ENCODE data around the gene OAT.

The OAT gene

DNA sequence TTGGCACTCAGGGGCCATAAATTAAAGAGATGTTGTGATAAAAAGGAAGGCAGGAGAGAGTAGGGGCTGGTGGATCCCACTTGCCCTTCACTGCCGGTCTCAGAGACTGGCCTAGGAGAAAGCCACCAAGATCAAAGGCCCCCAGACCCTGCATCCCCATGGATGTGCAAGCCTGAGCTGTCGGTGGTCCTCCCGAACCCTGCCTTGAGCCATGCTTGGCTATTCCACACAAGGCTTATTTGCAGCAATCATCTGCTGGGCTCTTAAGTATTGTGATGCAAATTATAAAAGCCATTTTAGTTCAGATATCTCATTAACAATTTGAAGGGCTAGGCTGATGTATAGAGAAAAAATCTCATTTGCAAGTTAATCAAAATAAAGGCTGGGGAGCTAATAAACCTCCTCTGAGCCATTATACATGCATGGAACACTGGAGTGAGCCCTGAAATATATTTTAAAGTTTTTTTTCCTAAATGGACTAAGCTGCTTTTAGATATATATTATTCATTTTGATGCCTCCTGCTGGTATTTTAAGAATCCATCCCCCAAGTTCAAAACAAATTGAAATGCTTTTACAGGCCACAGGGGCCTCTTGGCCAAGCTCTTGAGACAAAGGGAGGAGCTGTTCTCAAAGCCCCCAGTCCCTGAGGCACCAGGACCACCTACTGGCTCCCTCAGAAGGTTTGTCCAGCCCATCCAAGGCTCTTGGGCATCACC, 28.1 kb downstream of the OAT start:
- TF ChIP-seq EZH2 (IDR thresholded peaks at IDR 0.05; ENCODE audit: borderline replicate concordance, low read depth, low read length, severe bottlenecking), result no peak
- TF ChIP-seq, protein P1, sequence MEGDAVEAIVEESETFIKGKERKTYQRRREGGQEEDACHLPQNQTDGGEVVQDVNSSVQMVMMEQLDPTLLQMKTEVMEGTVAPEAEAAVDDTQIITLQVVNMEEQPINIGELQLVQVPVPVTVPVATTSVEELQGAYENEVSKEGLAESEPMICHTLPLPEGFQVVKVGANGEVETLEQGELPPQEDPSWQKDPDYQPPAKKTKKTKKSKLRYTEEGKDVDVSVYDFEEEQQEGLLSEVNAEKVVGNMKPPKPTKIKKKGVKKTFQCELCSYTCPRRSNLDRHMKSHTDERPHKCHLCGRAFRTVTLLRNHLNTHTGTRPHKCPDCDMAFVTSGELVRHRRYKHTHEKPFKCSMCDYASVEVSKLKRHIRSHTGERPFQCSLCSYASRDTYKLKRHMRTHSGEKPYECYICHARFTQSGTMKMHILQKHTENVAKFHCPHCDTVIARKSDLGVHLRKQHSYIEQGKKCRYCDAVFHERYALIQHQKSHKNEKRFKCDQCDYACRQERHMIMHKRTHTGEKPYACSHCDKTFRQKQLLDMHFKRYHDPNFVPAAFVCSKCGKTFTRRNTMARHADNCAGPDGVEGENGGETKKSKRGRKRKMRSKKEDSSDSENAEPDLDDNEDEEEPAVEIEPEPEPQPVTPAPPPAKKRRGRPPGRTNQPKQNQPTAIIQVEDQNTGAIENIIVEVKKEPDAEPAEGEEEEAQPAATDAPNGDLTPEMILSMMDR (IDR thresholded peaks at IDR 0.05; ENCODE audit: borderline replicate concordance, extremely low read depth, low read length, poor library complexity, severe bottlenecking), result no peak
- no peak overlapping the region for H3K4me3 ChIP-seq (ENCODE audit: low read depth in 1 of 2, low read length in 2 of 2)
- DNase-seq (no peak), ATAC-seq (ENCODE audit: insufficient read depth, low read depth) (no peak)
- H3K9ac ChIP-seq (ENCODE audit: low read depth, low read length), result no peak overlapping the region
- no peak overlapping the region for H2AFZ ChIP-seq (ENCODE audit: low read depth, low read length)
- no peaks in the 10 kb centered on the region for H3K79me2 ChIP-seq (ENCODE audit: insufficient read depth, low read length)
- H3K36me3 ChIP-seq (ENCODE audit: insufficient read depth, low read length), result no peaks in the 10 kb centered on the region
- H3K27ac ChIP-seq (ENCODE audit: low read length), result no peak overlapping the region
- no peaks in the 10 kb centered on the region for H4K20me1 ChIP-seq (ENCODE audit: insufficient read depth, low read length)
- peaks cover 10% of the 10 kb centered on the region for H3K9me3 ChIP-seq (ENCODE audit: insufficient read depth, low read length, severe bottlenecking)
- no peak overlapping the region for H3K4me2 ChIP-seq (ENCODE audit: insufficient read depth, low read length)
- H3K27me3 ChIP-seq (ENCODE audit: insufficient read depth, low read length, poor library complexity), result no peaks in the 10 kb centered on the region
- peaks cover 13% of the 10 kb centered on the region for H3K4me1 ChIP-seq (ENCODE audit: insufficient read depth, low read length)

DNA sequence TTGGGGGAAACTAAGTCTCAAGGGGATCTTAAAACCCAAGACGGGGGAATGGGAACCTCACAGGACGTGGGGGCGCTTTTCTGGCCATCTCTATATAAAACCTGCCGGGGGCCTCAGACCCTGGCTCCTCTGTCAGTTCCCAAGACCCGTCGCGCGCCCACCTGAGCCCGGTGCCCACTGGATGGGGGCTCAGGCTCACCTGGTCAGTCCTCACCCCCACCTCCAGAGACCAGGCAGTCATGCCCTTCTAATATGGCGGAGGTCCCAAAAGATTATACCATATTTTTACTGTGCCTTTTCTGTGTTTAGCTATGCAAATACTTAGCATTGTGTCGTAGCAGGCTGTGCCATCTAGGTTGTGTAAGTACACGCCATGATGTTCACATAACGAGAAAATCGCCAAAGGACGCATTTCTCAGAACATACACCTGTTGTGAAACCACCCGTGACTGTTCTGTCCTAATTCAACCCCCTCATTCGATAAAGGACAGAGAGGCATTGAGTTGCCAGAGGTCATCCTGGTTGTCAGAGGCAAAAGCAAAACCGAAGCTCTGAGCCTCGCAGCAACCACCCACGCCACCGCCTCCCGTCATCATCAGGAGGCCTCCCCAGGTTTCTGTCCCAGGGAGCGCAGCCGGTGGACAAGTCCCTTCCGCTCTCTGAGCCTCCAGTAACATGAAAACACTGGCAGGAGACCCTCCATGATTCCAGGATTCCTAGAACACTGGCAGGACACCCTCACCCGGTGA, 28.9 kb downstream of the OAT start:
- DNase-seq (no peak), ATAC-seq (ENCODE audit: insufficient read depth, low read depth) (no peak)
- H3K9ac ChIP-seq (ENCODE audit: low read depth, low read length), result peak overlapping the region; percentile 57
- H3K27ac ChIP-seq (ENCODE audit: low read length), result peak overlapping the region; percentile 64; the same call in 1 of the 2 replicates
- peaks cover 10% of the 10 kb centered on the region for H3K9me3 ChIP-seq (ENCODE audit: insufficient read depth, low read length, severe bottlenecking)
- H3K27me3 ChIP-seq (ENCODE audit: insufficient read depth, low read length, poor library complexity), result no peaks in the 10 kb centered on the region
- peak overlapping the region; percentile 85 for H3K4me2 ChIP-seq (ENCODE audit: insufficient read depth, low read length)
- no peak for TF ChIP-seq EZH2 (IDR thresholded peaks at IDR 0.05; ENCODE audit: borderline replicate concordance, low read depth, low read length, severe bottlenecking)
- TF ChIP-seq, protein P1 (IDR thresholded peaks at IDR 0.05; ENCODE audit: borderline replicate concordance, extremely low read depth, low read length, poor library complexity, severe bottlenecking), result no peak
- no peaks in the 10 kb centered on the region for H3K36me3 ChIP-seq (ENCODE audit: insufficient read depth, low read length)
- H3K4me1 ChIP-seq (ENCODE audit: insufficient read depth, low read length), result peaks cover 13% of the 10 kb centered on the region
- no peaks in the 10 kb centered on the region for H3K79me2 ChIP-seq (ENCODE audit: insufficient read depth, low read length)
- H3K4me3 ChIP-seq (ENCODE audit: low read depth in 1 of 2, low read length in 2 of 2), result peak overlapping the region in 1 of 2 experiments; percentile 53; a peak in 2 of 4 replicates
- H2AFZ ChIP-seq (ENCODE audit: low read depth, low read length), result peak overlapping the region; percentile 96
- no peaks in the 10 kb centered on the region for H4K20me1 ChIP-seq (ENCODE audit: insufficient read depth, low read length)

DNA sequence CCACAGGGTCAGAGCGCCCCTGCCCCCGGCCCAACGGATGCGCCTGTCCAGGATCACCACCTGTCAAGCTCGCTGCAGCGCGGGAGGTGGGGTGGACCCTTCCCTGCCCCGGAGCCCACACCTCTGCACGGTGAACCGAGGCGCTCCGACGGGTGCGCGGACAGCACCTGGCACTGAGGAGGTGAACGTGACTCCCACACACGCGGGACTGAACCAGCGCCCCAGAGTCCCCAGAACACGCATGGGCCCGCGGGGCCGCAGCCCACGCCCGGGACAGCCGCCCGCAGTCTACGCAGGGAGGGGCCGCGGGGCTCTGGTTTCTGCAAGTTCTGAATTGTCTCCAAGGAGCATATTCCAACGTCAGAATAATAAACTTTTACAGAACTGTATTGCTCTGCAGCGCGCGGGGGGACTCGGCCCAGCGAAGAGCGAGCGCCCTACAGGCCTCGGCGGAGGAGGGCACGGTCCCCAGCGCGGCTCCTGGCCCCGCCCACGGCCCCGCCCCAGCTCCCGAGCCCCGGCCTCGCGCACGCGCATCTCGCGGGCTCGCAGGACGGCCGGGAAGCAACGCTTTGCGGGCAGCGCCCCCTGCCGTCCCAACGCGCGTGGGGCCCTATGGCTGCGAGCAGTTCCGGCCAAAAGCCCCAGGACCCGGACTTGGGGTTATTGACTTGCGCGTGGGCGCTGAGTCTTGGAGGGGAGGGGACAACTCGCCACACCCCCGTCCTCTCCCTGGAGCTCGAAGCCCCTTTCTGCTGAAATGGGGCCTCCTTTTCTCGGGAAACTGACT, 29.7 kb downstream of the OAT start:
- peaks cover 13% of the 10 kb centered on the region for H3K4me1 ChIP-seq (ENCODE audit: insufficient read depth, low read length)
- no peaks in the 10 kb centered on the region for H3K27me3 ChIP-seq (ENCODE audit: insufficient read depth, low read length, poor library complexity)
- H4K20me1 ChIP-seq (ENCODE audit: insufficient read depth, low read length), result no peaks in the 10 kb centered on the region
- no peaks in the 10 kb centered on the region for H3K36me3 ChIP-seq (ENCODE audit: insufficient read depth, low read length)
- peak overlapping the region; percentile 85 for H3K4me2 ChIP-seq (ENCODE audit: insufficient read depth, low read length)
- ATAC-seq (ENCODE audit: insufficient read depth, low read depth) (peak; percentile 97), DNase-seq (peak; percentile 91)
- peak overlapping the region in 1 of 2 experiments; percentile 53; a peak in 2 of 4 replicates for H3K4me3 ChIP-seq (ENCODE audit: low read depth in 1 of 2, low read length in 2 of 2)
- TF ChIP-seq, protein P1 (IDR thresholded peaks at IDR 0.05; ENCODE audit: borderline replicate concordance, extremely low read depth, low read length, poor library complexity, severe bottlenecking), result peak; percentile 98
- no peak for TF ChIP-seq EZH2 (IDR thresholded peaks at IDR 0.05; ENCODE audit: borderline replicate concordance, low read depth, low read length, severe bottlenecking)
- H3K9me3 ChIP-seq (ENCODE audit: insufficient read depth, low read length, severe bottlenecking), result peaks cover 10% of the 10 kb centered on the region
- H3K27ac ChIP-seq (ENCODE audit: low read length), result peak overlapping the region; percentile 64; the same call in 1 of the 2 replicates
- H3K9ac ChIP-seq (ENCODE audit: low read depth, low read length), result peak overlapping the region; percentile 57
- no peaks in the 10 kb centered on the region for H3K79me2 ChIP-seq (ENCODE audit: insufficient read depth, low read length)
- H2AFZ ChIP-seq (ENCODE audit: low read depth, low read length), result peak overlapping the region; percentile 96
